OCI-LY1 (cell line): ENCODE data around the gene GARIN5A.

ENCODE experiments used
- EZH2 ChIP-seq: fragments of 200-600 bp; sonication (generic), shearing (Covaris generic); IDR thresholded peaks from 2 replicates; pipeline ENCODE4 v1.8.0; 2017; ENCODE audit warnings: borderline replicate concordance, mixed run types, mild to moderate bottlenecking, antibody characterized with exemption, low read length, moderate library complexity, mixed read lengths
- TF ChIP-seq, protein P1 (sequence below): fragments of 200-600 bp; sonication (generic), shearing (Covaris generic); IDR thresholded peaks from 2 replicates; pipeline ENCODE4 v1.5.1; 2017; ENCODE audit warnings: mild to moderate bottlenecking, antibody characterized with exemption, low read length, moderate library complexity, mixed read lengths

DNA sequence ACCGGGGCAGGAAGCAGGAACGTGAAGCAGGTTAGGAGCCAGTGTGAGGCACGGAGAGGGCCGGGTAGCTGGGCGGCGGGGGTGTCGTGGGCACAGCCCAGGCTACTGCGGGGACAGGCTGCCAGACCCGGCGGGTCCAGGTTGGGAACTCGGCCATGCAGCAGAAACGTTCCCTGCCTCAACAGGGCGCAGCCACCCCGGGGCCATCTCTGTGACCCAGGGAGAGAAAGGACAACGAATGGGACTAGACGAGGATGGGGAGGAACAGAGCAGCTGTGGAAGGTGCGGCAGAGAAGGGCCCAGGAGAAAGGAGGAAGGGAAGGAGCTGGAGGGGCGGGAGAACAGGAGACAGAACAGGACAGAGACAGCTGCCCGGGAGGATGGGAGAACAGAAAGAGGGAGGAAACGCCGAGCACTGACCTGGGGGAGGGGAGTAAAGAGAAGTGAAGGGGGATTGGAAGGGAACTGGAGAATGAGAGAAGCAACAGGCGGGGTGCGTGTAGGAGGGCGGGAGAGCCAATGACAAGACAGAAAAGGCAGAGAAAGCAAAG lies 12.9 kb upstream of the GARIN5A start:
- TF ChIP-seq, protein P1, sequence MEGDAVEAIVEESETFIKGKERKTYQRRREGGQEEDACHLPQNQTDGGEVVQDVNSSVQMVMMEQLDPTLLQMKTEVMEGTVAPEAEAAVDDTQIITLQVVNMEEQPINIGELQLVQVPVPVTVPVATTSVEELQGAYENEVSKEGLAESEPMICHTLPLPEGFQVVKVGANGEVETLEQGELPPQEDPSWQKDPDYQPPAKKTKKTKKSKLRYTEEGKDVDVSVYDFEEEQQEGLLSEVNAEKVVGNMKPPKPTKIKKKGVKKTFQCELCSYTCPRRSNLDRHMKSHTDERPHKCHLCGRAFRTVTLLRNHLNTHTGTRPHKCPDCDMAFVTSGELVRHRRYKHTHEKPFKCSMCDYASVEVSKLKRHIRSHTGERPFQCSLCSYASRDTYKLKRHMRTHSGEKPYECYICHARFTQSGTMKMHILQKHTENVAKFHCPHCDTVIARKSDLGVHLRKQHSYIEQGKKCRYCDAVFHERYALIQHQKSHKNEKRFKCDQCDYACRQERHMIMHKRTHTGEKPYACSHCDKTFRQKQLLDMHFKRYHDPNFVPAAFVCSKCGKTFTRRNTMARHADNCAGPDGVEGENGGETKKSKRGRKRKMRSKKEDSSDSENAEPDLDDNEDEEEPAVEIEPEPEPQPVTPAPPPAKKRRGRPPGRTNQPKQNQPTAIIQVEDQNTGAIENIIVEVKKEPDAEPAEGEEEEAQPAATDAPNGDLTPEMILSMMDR = no peak
- TF ChIP-seq EZH2 = no peak
